ENCODE results near the gene CCDC74B.

- no peak for TF ChIP-seq CTCF (tag by site-specific recombination; IDR thresholded peaks at IDR 0.05)
- no peak for TF ChIP-seq ZNF146 (tag by site-specific recombination; IDR thresholded peaks at IDR 0.05)
- TF ChIP-seq ZNF416 (tag by site-specific recombination; IDR thresholded peaks at IDR 0.05), result no peak
Measured at GRCh38 chr2:130181325-130181879, 36.5 kb upstream of the CCDC74B start, which contains the start of gene SMPD4.

All from HEK293 (cell line).